NCI-H146 (cell line): ENCODE measurements around the gene PPM1H.
A peak's percentile ranks its signal among the peaks of the same experiment; 100 is the strongest.

Experiments used
- DNase-seq: peaks from one replicate; lab custom pipeline; 2025; lab: John Stamatoyannopoulos, UW

PPM1H gene

GRCh38 chr12:62649412-62650138 lies 285.4 kb downstream of the PPM1H start:
- DNase-seq, result no peak

- DNase-seq, result no peak
Measured at GRCh38 chr12:62647586-62647985, 287.4 kb downstream of the PPM1H start.

- DNase-seq, result no peak
Measured at GRCh38 chr12:62646566-62646965, 288.4 kb downstream of the PPM1H start.

GRCh38 chr12:62643486-62643885 lies 291.5 kb downstream of the PPM1H start:
- DNase-seq, result no peak

GRCh38 chr12:62642486-62642885 lies 292.5 kb downstream of the PPM1H start:
- DNase-seq, result no peak

GRCh38 chr12:62640910-62641448 lies 294.0 kb downstream of the PPM1H start:
- no peak for DNase-seq

- no peak for DNase-seq
Measured at GRCh38 chr12:62637679-62638078, 297.3 kb downstream of the PPM1H start.

- DNase-seq, result no peak
Measured at GRCh38 chr12:62635649-62636048, 299.3 kb downstream of the PPM1H start.

- DNase-seq, result no peak
Measured at GRCh38 chr12:62632411-62632918, 302.5 kb downstream of the PPM1H start.

- no peak for DNase-seq
Measured at GRCh38 chr12:62631471-62632410, 303.2 kb downstream of the PPM1H start.

- DNase-seq, result peak; percentile 78
Measured at GRCh38 chr12:62629971-62630739, 304.8 kb downstream of the PPM1H start.

GRCh38 chr12:62629413-62629812 lies 305.5 kb downstream of the PPM1H start:
- no peak for DNase-seq

- no peak for DNase-seq
Measured at GRCh38 chr12:62627181-62627580, 307.8 kb downstream of the PPM1H start.

GRCh38 chr12:62625228-62625627 lies 309.7 kb downstream of the PPM1H start:
- DNase-seq, result no peak

- no peak for DNase-seq
Measured at GRCh38 chr12:62622177-62622576, 312.8 kb downstream of the PPM1H start.

- peak; percentile 97 for DNase-seq
Measured at GRCh38 chr12:62621101-62621638, 313.8 kb downstream of the PPM1H start.

- DNase-seq, result peak; percentile 21
Measured at GRCh38 chr12:62618930-62619329, 316.0 kb downstream of the PPM1H start.

- peak; percentile 21 for DNase-seq
Measured at GRCh38 chr12:62618319-62618718, 316.6 kb downstream of the PPM1H start.

GRCh38 chr12:62613081-62613480 lies 321.9 kb downstream of the PPM1H start:
- DNase-seq, result no peak

- no peak for DNase-seq
Measured at GRCh38 chr12:62606654-62607053, 328.3 kb downstream of the PPM1H start.

- peak; percentile 12 for DNase-seq
Measured at GRCh38 chr12:62605981-62606380, 329.0 kb downstream of the PPM1H start.

GRCh38 chr12:62604871-62605270 lies 330.1 kb downstream of the PPM1H start:
- DNase-seq, result no peak
